MM.1S (cell line): ENCODE results near the gene IPO9.

Experiments used
- DNase-seq: peaks from one replicate; pipeline ENCODE4 v3.0.0-alpha.2; 2015
- H2AFZ ChIP-seq: fragments of 300-600 bp; sonication (generic); 2 replicates; pipeline ENCODE4 v1.6.0; 2016; ENCODE audit warnings: antibody characterized with exemption, low read length
- H3F3A ChIP-seq: fragments of 300-600 bp; sonication (generic); 2 replicates; pipeline ENCODE4 v1.6.1; 2016; ENCODE audit warnings: mild to moderate bottlenecking, antibody characterized with exemption, low read length, moderate library complexity, mixed read lengths; ENCODE audit not compliant: insufficient read depth
- H3K27ac ChIP-seq: fragments of 300-600 bp; sonication (generic); 2 replicates; pipeline ENCODE4 v1.5.1; 2016; ENCODE audit warnings: mild to moderate bottlenecking, low read length
- H3K27me3 ChIP-seq: fragments of 300-600 bp; sonication (generic); replicated peaks from 2 replicates; pipeline ENCODE4 v1.6.0; 2016; ENCODE audit warnings: low read length; ENCODE audit not compliant: insufficient read depth
- H3K36me3 ChIP-seq: fragments of 300-600 bp; sonication (generic); replicated peaks from 2 replicates; pipeline ENCODE4 v1.6.1; 2016; ENCODE audit warnings: mild to moderate bottlenecking, low read length, mixed read lengths; ENCODE audit not compliant: insufficient read depth
- H3K4me1 ChIP-seq: fragments of 300-600 bp; sonication (generic); 2 replicates; pipeline ENCODE4 v1.6.1; 2016; ENCODE audit warnings: low read length, mixed read lengths
- H3K4me2 ChIP-seq: fragments of 300-600 bp; sonication (generic); 2 replicates; pipeline ENCODE4 v1.6.0; 2016; ENCODE audit warnings: low read depth, low read length
- H3K4me3 ChIP-seq: fragments of 300-600 bp; sonication (generic); 2 replicates; pipeline ENCODE4 v1.5.1; 2016; ENCODE audit warnings: low read length, mixed read lengths
- H3K79me2 ChIP-seq: fragments of 300-600 bp; sonication (generic); 2 replicates; pipeline ENCODE4 v1.6.1; 2016; ENCODE audit warnings: mixed run types, low read length, mixed read lengths
- H3K9ac ChIP-seq: fragments of 300-600 bp; sonication (generic); 2 replicates; pipeline ENCODE4 v1.6.1; 2016; ENCODE audit warnings: low read length, mixed read lengths
- H3K9me2 ChIP-seq: fragments of 300-600 bp; sonication (generic); replicated peaks from 2 replicates; pipeline ENCODE4 v1.6.1; 2016; ENCODE audit warnings: mild to moderate bottlenecking, low read length, mixed read lengths; ENCODE audit not compliant: insufficient read depth
- H3K9me3 ChIP-seq: fragments of 300-600 bp; sonication (generic); replicated peaks from 2 replicates; pipeline ENCODE4 v1.6.1; 2016; ENCODE audit warnings: mild to moderate bottlenecking, low read length, mixed read lengths; ENCODE audit not compliant: insufficient read depth
- H4K20me1 ChIP-seq: fragments of 300-600 bp; sonication (generic); 2 replicates; pipeline ENCODE4 v1.6.1; 2016; ENCODE audit warnings: mild to moderate bottlenecking, low read length, moderate library complexity, mixed read lengths; ENCODE audit not compliant: insufficient read depth
- CTCF ChIP-seq: fragments of 300-600 bp; sonication (generic); IDR thresholded peaks from 2 replicates; pipeline ENCODE4 v1.5.1; 2016; ENCODE audit warnings: antibody characterized with exemption, low read length, mixed read lengths
- EZH2 ChIP-seq: fragments of 300-600 bp; sonication (generic); optimal IDR thresholded peaks from 2 replicates; pipeline ENCODE3; 2017; ENCODE audit warnings: low read depth, mild to moderate bottlenecking, antibody characterized with exemption, low read length, mixed read lengths
- EZH2phosphoT487 ChIP-seq: fragments of 300-600 bp; sonication (generic); IDR thresholded peaks from 2 replicates; pipeline ENCODE4 v1.6.1; 2018; ENCODE audit warnings: antibody characterized with exemption, low read length

Gene IPO9

GRCh38 chr1:201785291-201785690 is 43.7 kb upstream of the IPO9 start:
- no peaks in the 10 kb centered on the region for H3K79me2 ChIP-seq
- H3F3A ChIP-seq = no peaks in the 10 kb centered on the region
- H3K27me3 ChIP-seq = no peaks in the 10 kb centered on the region
- no peaks in the 10 kb centered on the region for H3K36me3 ChIP-seq
- H4K20me1 ChIP-seq = no peaks in the 10 kb centered on the region
- no peaks in the 10 kb centered on the region for H3K9me3 ChIP-seq
- H3K27ac ChIP-seq = no peak overlapping the region
- TF ChIP-seq EZH2 = no peak
- TF ChIP-seq EZH2phosphoT487 = no peak
- TF ChIP-seq CTCF = no peak
- H3K4me1 ChIP-seq = no peaks in the 10 kb centered on the region
- H3K9ac ChIP-seq = no peak overlapping the region
- H2AFZ ChIP-seq = no peak overlapping the region
- no peak overlapping the region for H3K4me3 ChIP-seq
- no peaks in the 10 kb centered on the region for H3K9me2 ChIP-seq
- no peak for DNase-seq
- no peak overlapping the region for H3K4me2 ChIP-seq

DNA sequence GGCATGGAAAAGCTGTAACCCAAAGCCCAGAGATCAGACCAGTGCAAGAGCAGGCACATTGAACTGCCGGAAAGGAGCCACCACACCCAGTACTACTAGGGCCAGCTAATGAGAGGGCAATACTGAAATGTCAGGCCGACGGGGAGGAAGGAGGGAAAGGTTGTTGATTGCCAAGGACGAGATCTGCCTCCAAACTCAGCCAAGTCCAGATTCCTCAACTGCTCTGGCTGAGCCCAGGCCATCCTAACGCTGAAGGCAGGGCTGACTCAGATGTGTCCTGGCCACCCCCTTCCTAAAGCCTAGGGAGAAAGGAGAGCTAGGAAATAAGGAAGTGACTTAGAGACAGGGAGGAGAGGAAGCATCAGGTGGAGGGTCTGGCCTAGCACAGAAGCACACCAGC is 42.1 kb upstream of the IPO9 start:
- Histone ChIP-seq H3F3A (no peaks in the 10 kb centered on the region), H3K4me2 (no peak overlapping the region), H3K27me3 (no peaks in the 10 kb centered on the region), H3K79me2 (no peaks in the 10 kb centered on the region), H3K36me3 (no peaks in the 10 kb centered on the region), H3K4me1 (no peaks in the 10 kb centered on the region), H4K20me1 (no peaks in the 10 kb centered on the region), H3K9me2 (no peaks in the 10 kb centered on the region), H3K27ac (no peak overlapping the region), H3K4me3 (no peak overlapping the region), H3K9ac (no peak overlapping the region), H2AFZ (no peak overlapping the region), H3K9me3 (no peaks in the 10 kb centered on the region)
- no peak for DNase-seq
- TF ChIP-seq CTCF (no peak), EZH2 (no peak), EZH2phosphoT487 (no peak)

- no peak overlapping the region for H2AFZ ChIP-seq
- H3F3A ChIP-seq = no peaks in the 10 kb centered on the region
- H3K4me3 ChIP-seq = no peak overlapping the region
- no peak for DNase-seq
- no peak overlapping the region for H3K4me2 ChIP-seq
- H3K36me3 ChIP-seq = no peaks in the 10 kb centered on the region
- H3K9me3 ChIP-seq = no peaks in the 10 kb centered on the region
- no peak overlapping the region for H3K27ac ChIP-seq
- no peaks in the 10 kb centered on the region for H3K9me2 ChIP-seq
- no peaks in the 10 kb centered on the region for H3K27me3 ChIP-seq
- no peaks in the 10 kb centered on the region for H3K79me2 ChIP-seq
- H3K4me1 ChIP-seq = no peaks in the 10 kb centered on the region
- no peak overlapping the region for H3K9ac ChIP-seq
- no peaks in the 10 kb centered on the region for H4K20me1 ChIP-seq
- no peak for TF ChIP-seq EZH2
- TF ChIP-seq EZH2phosphoT487 = no peak
- TF ChIP-seq CTCF = no peak
These were observed 40.7 kb upstream of the IPO9 start for GRCh38 chr1:201788296-201788695.

DNA sequence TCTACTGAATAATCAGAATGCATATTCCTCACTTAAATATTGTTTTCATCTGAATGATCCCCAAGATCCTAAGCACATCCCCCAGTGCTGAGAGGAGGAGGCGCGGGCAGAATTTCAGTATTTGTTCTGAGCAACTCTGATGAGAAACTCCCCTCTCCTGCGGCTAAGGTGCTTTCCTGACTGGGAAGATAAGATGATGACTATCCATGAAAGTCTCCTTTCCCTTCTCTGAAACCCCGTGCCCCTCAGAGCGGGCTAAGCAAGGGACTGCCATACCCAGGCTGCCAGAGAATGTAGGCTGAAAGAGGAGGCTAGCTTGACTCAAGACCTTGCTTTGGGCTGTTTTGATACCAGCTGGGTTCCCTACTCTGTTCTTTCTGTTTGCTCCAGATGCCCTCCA is 39.7 kb upstream of the IPO9 start:
- H2AFZ ChIP-seq = no peak overlapping the region
- H3K4me2 ChIP-seq = no peak overlapping the region
- no peaks in the 10 kb centered on the region for H3K27me3 ChIP-seq
- H3K79me2 ChIP-seq = no peaks in the 10 kb centered on the region
- no peaks in the 10 kb centered on the region for H4K20me1 ChIP-seq
- no peaks in the 10 kb centered on the region for H3K9me3 ChIP-seq
- no peak for TF ChIP-seq CTCF
- TF ChIP-seq EZH2 = no peak
- no peak for TF ChIP-seq EZH2phosphoT487
- H3F3A ChIP-seq = no peaks in the 10 kb centered on the region
- H3K9me2 ChIP-seq = no peaks in the 10 kb centered on the region
- H3K27ac ChIP-seq = no peak overlapping the region
- no peaks in the 10 kb centered on the region for H3K36me3 ChIP-seq
- H3K4me1 ChIP-seq = no peaks in the 10 kb centered on the region
- H3K4me3 ChIP-seq = no peak overlapping the region
- H3K9ac ChIP-seq = no peak overlapping the region
- no peak for DNase-seq
